NCI-H128 (cell line): ENCODE results near the gene PLEKHA8.
A peak's percentile ranks its signal among the peaks of the same experiment; 100 is the strongest.

Experiments used
- DNase-seq: peaks from one replicate; lab custom pipeline; 2025; ENCODE audit not compliant: unreplicated experiment; lab: John Stamatoyannopoulos, UW

The PLEKHA8 gene

DNA sequence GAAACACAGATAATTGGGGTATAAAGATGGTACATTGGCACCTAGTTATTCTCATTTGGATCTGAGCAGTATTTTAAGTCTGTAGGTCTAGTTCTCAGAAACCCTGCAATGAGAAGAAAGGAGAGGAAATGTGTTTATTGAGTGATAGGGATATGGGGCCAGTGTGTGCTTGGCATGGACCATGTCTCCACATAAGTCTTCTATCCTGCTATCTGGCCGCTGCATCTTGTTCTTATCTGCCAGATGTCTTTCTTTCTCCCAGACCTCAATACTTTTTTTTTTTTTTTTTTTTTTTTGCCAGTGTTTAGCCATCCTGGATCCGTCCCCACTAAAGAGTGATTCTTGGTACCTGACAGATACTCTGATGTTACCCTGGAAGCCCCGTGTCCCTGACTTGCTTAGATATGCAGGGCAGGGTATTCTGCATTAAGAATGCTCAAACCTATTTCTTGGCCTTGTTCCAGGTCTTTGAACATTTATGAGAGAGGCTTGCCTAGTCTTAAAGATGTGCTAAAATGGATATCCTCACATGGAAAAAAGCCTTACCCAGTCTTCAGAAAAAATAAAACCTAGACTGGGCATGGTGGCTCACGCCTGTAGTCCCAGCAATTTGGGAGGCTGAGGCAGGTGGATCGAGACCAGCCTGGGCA lies 116.6 kb downstream of the PLEKHA8 start:
- DNase-seq, result no peak

DNA sequence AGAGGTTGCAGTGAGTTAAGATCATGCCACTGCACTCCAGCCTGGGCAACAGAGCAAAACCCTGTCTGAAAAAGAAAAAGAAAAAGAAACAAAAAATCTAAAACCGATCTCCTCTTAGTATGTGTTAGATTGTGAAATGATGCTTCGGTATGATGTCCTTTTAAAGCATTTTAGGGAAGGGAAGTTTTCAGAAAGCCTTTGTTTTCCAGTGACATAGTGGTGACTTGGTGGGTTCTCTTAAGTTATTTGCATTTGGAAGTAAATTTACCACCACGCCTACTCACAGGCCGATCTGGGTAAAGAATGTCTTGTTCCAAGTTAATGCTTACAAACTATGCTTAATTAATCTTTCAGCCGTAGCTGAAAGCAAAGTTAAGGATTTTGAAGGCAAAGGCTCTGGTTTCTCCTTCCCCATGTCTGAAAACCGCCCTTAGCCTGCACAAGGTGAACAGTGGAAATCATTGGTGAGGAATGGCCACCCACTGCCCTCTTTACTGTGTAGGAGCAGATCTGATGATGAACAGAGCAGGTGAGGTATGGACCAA lies 117.3 kb downstream of the PLEKHA8 start:
- DNase-seq, result no peak

DNA sequence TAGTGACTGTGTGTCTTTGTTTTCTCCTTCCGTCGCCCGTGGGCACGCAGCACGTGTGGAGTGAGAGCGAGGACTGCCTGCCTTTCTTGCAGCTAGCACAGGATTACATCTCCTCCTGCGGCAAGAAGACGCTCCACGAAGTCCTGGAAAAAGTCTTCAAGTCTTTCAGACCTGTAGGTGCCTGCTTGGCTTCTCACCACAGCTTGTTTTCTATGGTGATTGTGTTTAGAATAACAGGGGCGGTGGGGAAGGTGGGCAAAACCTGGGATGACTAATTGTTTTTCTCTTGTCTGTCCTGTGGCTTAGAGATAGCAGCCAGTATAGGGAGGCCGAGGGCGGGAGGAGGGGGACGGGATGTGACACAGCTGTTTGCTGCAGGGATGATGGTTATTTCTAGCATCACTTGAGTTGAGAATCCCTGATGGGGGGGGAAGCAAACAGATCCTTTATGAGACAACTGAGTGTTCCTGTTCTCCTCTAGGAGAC lies 118.0 kb downstream of the PLEKHA8 start:
- no peak for DNase-seq

DNA sequence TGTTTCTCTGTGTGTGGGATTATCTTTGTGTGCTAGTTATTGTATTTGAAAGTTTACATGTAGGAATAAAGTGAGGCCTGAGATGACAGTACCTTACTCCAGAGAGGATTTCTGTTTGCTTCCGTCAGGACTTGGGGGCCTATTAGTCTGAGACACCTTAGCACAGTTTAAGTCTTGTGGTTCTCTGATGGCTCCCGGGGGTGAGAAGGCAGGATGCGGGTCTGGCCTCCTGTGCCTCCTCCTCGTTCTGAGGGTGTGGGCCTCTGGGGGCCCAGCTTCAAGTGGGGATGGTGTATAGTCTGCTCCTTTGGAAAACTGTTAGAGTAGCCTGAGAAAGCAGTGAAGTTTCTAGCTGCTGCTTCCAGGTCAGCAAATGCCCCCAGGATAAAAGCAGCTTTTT lies 119.0 kb downstream of the PLEKHA8 start:
- DNase-seq, result no peak

GRCh38 chr7:30147785-30148184 lies 119.6 kb downstream of the PLEKHA8 start:
- no peak for DNase-seq

DNA sequence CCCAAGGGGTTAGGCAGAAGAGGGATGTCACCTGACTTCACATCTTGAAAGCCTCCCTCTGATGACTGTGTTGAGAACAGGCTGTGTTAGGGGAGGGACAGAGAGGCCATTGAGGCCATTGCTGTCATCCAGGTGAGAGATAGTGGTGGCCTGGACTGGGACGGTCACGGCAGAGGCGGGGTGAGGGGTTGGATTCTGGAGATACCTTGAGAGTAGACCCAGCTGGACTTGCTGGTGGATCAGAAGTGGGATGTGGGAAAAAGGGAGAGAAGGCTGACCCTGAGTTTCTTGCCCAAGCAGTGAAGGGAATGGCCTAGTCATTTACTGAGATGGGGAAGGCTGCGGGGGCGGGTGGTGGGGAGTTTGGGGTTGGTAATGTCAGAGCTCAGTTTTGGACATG lies 120.2 kb downstream of the PLEKHA8 start:
- no peak for DNase-seq

DNA sequence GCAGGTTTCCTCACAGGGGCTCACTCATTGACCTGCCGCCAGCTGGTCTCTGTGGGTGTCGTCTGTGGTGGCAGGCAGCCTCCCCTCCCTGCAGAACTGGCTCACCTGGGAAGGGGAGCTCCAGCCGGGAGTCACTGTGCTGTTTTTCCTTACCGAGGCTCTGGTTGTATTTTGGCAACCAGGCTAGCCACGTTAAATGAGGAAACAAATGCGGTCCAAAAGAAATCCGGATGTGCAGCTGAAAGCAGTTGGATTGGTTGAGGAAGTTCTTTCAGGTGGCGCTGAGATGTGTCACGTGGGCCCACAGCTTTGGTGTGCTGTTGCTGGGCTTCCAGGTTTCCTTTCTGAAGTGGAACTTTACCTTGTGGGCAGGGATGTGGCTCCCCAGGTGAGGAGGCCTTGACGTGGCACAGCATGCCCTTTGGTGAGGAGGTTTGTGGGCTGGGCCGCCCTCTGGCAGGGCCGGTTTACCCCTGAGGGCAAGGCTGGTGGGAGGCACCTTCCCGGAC lies 120.8 kb downstream of the PLEKHA8 start:
- DNase-seq, result no peak

DNA sequence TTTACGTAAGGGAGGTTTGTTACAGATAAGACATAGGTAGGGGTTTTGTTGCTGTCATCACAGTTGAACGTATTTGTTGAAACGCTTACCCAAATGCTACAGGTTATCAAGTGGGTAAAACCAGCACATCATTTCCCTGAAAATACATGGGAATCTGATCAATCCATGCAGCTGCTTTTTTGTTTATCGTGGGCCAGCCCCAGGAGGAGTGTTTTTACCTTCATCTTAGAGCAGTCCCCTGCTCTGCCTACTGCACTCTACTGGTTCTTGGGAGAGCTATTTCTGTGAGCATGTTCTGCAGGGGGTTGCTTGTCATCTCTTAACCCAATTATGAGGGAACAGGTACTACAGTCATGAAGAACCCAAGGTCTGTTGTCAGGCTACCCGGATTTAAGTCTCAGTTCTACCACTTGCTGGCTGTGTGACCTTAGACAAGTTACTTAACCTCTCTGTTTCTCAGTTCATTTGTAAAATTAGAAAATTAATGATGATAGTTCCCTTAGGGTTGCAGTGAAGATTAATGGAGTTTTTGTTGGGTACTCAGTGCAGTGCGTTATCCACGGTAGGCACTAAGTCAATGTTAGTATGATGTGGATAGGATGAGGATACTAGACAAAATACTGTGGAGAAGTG lies 121.5 kb downstream of the PLEKHA8 start:
- no peak for DNase-seq

- no peak for DNase-seq
Observed at GRCh38 chr7:30150711-30151110, 122.5 kb downstream of the PLEKHA8 start.

- DNase-seq, result no peak
Observed at GRCh38 chr7:30154111-30154587, 125.9 kb downstream of the PLEKHA8 start.

DNA sequence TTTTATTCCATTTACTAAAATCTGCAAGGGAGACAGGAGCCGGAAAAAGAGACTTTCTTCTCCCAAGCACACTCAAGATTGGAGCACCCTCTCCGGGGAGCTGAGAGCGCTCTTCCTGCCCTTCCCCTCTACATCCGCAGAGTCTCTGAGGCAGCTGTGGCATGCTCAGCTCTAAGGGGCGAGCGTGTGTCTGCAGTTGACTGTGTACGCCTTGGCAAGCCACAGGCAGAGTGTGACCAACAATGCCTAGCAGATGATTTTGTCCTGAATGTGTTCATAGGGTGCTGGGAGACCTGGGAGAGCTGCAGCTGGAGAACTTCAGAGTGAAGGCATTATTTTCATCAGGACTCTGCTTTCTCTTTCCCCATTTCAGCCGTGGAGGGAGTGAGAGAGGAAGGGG lies 127.3 kb downstream of the PLEKHA8 start:
- no peak for DNase-seq

DNA sequence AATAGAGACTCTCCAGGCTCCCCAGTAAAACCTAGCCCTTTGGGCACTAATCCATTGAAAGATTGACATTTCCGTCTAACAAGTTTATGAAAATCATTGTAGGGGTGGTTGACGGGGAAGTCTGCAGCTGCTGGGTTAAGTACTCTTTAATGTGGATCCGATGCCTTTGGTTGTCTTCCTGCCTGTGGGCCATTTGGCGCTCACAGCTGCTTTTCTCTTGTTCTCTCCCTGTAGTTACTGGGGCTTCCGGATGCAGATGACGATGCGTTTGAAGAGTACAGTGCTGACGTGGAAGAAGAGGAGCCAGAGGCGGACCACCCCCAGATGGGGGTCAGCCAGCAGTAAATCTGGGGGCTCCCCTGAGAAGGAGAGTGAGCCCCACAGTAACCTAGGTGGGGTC lies 129.0 kb downstream of the PLEKHA8 start:
- DNase-seq, result no peak

DNA sequence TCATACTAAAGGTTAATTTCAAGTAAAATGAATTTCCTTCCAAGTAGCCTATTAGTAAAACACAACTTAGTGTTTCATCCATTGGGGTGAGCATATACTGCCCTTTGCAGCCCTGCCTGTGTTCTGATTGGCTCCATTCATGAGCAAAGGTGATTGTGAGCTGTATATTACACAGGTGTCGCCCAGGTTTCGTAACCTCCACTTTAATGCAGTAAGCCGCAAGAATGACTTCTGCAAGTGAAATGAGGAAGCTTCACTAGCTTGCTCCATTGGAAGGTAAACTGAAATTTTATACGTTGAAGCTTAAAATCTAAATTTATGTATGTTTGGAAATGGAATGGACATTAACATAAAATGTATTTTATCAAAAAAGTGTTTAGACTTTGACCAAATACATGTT lies 131.0 kb downstream of the PLEKHA8 start:
- DNase-seq, result no peak

DNA sequence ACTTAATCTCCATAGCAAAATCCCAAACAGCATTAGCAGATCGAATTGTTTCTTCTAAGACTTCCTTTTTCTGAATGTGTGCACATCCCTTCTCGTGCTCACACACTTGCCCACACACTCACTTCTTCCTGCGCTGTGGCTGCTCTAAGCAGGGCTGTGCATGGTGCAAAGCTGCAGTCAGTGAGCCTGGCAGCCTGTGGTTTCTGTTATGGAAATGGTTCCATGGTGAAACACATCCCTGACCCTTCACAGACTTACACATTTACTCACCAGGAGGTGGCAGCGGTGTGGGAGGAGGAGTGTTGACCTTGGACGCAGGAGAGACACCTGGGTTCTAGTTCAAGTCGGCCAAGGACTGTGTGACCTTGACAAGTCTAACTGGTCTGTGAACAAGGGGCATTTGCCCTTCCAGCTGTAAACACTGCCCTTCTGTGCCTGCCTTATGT lies 131.5 kb downstream of the PLEKHA8 start:
- DNase-seq, result no peak

- no peak for DNase-seq
Observed at GRCh38 chr7:30160329-30160728, 132.1 kb downstream of the PLEKHA8 start.

- no peak for DNase-seq
Observed at GRCh38 chr7:30162133-30162532, 133.9 kb downstream of the PLEKHA8 start.

GRCh38 chr7:30162622-30163124 lies 134.5 kb downstream of the PLEKHA8 start:
- peak; percentile 93 for DNase-seq

- no peak for DNase-seq
Observed at GRCh38 chr7:30163231-30163894, 135.2 kb downstream of the PLEKHA8 start.

DNA sequence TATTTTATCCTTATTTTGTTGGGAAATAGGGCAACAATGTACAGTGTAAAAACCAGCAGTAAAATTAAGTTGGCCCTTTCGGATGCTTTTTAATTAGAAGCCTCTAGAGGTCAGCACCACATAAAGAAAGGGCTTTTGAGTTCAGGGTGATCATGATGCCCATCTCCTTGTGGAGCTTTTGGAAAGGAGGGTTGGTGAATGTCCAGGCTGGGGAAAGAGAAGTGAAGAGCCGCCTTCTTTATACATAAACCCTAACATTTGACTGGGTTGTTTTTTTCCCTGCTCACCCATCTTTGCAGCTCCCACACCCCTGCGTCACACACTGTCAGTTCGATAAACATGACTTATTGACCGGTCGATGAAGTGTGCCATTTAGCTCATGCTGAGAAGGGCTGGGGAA lies 136.4 kb downstream of the PLEKHA8 start:
- peak; percentile 37 for DNase-seq

DNA sequence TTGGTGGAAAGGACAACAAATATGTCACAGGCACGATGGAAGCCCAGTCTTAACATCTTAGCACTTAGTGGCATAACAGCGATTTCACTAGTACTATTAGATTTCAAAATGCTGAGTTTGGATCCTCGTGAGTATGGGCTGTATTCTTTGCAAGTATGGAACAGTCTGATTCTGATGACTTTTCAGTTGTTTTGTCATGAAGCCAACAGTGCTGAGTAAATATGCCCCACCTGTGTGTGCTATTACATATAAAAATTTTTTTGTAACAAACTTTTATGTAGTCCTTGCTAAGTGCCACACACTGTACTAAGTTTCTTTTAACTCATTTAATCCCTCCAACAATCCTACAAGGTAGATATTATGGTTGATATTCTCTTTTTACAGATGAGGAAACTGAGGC lies 137.4 kb downstream of the PLEKHA8 start:
- DNase-seq, result no peak

DNA sequence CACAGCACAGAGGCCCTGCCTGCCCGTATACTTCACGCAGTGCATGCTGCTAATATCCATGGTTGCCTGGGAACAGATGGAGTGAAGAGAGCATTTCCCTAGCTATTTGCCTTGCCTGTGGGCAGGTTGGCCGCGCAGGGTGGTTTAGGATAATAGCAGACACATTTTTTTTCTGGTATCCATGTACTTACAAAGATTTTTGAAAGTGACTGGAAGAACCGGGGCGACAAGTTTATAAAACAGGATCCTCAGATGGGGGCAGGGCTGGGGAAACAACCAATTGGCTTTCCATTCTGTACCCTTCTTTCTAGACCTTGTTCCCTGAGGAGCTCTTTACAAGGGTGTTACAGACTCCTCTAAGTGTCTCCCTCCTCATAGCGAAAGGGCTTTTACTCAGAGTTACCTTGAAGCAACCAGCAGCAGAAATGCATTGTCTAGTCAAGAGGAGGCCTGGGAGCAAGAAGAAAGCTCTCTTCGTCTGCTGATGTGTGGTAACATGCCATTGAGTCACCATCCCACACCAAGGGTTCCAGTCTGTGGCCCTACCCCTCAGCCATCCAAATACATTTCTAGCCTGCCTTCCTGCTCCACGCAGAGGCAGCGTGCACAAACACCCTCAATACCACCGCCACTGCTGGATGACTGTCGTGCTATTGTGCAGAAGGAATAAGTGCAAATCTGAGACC lies 138.1 kb downstream of the PLEKHA8 start:
- DNase-seq, result no peak
